HG02884 (cell line): Measurements from ENCODE around the gene ISOC2.

Experiments
- ATAC-seq: cut with Tn5 transposase; IDR thresholded peaks from one replicate; pipeline ENCODE4 v1.9.1; 2021; ENCODE audit warnings: mild to moderate bottlenecking, moderate library complexity; ENCODE audit not compliant: unreplicated experiment

The ISOC2 gene

GRCh38 chr19:55479451-55480230 is 18.2 kb upstream of the ISOC2 start:
- no peak for ATAC-seq

GRCh38 chr19:55479045-55479444 is 17.6 kb upstream of the ISOC2 start:
- ATAC-seq = no peak

DNA sequence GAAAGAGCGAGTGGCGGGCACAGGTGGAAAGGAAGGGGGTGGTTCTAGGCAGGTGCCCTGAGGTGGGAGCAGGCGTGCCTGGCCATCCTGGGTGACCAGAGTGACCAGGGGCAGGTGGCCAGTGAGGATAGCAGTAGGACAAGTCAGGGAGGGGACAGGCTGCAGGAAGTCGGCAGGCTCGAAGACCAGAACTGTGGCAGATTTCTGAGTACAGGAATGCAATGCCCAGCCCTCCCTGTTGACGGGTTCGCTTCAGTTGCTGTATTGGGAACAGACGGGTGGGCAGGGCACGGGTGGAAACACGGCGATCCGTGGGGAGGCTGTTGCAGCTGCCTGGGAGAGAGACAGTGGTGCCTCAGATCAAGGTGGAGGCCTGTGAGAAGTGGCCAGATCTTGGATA is 16.9 kb upstream of the ISOC2 start:
- ATAC-seq = no peak

DNA sequence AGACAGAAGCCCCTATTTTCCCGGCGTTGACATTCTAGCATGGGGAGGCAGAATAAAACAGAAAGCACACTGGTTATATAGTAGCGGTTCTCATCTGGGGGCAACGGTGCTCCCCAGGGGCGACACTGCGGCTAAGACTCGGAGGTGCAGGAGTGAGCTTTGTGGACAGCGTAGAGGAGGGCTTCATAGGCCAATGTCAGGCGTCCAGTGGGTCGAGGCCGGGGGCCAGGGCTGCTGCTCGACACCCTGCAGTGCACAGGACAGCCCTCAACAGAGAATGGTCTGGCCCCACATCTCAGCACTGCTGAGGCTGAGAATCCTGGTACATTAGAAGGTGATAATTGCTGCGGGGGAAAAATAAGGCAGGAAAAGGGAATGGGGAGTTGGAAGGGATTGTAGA is 16.5 kb upstream of the ISOC2 start:
- ATAC-seq = no peak

GRCh38 chr19:55476100-55476775 is 14.8 kb upstream of the ISOC2 start, which contains the start of gene ZNF628:
ZNF628 (plus strand) TSS chr19:55476617; CDS start chr19:55479911, 3,294 bp downstream.
- ATAC-seq = peak; percentile 82

DNA sequence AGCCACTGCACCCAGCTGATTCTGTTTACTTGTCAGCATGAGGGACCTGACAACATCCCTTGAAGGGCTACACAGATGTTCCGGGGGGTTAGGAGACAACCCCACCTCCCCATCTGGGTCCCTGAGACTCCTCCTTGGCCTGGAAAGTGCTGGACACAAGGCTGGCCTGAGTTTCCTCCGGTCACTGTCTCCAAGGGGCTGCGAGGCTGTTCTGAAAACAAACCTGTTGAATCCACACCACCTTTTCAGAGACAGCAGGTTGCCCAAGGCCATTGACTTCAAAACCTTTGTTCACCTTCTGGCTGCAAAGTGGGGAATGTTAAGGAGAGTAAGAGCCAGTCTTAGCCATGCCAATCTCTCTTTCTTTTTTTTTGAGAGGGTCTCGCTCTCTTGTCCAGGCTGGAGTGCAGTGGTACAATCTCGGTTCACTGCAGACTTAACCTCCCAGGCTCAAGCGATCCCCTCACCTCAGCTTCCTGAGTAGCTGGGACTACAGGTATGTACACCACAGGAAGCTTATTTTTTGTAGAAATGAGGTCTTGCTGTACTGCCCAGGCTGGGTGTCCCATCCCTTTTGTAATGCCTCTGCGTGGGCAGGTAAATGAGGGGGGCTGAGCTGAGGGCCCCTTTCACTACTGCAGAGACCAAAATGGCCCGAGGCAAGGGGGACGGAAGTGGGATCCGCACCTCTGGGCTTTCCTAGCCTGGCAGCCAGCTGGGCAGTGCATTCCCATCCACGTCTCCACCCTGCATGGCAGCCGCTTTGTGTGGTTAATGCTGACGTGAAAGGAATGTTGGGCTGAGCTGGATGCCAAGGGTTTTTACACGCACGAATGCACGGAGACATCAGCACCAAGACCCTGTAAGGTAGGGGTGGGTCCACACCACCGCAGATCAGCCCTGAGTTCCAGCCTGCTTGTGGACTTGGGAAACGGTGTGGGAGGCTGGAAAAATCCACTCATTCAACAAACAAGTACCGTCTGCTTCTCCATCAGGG is 13.1 kb upstream of the ISOC2 start:
- no peak for ATAC-seq

- no peak for ATAC-seq
Measured at GRCh38 chr19:55473225-55474012, 12.0 kb upstream of the ISOC2 start.

DNA sequence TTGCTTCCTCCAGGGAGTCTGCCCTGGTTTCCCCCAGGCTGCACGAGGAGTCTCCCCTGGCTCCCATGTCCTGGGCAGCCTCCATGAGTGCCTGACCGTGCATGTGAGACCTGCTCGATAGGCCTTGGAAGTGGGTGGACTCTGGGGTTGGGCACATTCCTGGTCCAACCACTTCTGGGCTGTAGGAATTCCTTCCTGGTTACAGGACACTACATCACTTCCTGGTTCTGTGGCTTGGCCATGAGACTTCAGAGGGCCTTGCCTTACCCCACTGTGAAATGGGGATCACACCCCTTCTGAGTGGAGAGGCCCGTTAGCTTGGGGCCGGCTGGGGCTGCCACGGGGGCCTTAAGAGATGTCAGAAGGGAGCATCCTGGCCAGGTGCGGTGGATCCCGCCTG is 11.0 kb upstream of the ISOC2 start:
- no peak for ATAC-seq

- ATAC-seq = no peak
Measured at GRCh38 chr19:55471266-55471665, 9.8 kb upstream of the ISOC2 start.

DNA sequence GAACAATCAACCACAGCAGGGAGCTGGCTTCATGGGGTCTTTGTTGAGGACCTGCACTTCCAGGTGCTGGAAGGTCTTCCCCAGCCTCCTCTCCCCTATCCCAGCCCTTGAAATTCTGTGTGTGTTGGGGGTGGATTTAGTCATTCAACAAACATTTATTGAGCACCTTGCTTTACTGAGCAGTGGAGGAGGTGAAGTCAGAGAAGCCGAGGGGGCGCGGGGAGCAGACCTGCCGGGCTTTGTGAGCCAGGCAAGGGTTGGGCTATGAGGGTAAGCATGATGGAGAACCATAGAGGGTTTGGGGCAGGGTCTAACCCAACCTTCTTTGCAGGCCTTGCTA is 6.6 kb upstream of the ISOC2 start:
- no peak for ATAC-seq

GRCh38 chr19:55467236-55468053 is 6.0 kb upstream of the ISOC2 start:
- ATAC-seq = no peak

DNA sequence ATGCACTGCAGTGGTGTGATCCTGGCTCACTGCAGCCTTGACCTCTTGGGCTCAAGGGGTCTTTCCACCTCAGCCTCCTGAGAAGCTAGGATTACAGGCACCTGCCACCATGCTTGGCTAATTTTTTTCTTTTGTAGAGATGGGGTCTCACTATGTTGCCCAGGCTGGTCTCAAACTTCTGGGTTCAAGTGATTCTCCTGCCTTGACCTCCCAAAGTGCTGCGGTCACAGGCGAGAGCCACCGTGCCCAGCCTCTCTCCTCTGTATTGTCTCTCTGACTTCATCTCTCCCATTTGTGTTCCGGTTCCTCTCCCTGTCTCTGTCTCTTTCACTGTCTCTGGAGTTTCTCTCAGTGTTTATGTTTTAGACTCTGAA is 4.8 kb upstream of the ISOC2 start:
- ATAC-seq = no peak

GRCh38 chr19:55465460-55466240 is 4.2 kb upstream of the ISOC2 start:
- no peak for ATAC-seq

- ATAC-seq = no peak
Measured at GRCh38 chr19:55464662-55465054, 3.2 kb upstream of the ISOC2 start, which contains the start of gene C19orf85. C19orf85 (minus strand) TSS chr19:55464751; CDS start chr19:55464554, 197 bp downstream.

DNA sequence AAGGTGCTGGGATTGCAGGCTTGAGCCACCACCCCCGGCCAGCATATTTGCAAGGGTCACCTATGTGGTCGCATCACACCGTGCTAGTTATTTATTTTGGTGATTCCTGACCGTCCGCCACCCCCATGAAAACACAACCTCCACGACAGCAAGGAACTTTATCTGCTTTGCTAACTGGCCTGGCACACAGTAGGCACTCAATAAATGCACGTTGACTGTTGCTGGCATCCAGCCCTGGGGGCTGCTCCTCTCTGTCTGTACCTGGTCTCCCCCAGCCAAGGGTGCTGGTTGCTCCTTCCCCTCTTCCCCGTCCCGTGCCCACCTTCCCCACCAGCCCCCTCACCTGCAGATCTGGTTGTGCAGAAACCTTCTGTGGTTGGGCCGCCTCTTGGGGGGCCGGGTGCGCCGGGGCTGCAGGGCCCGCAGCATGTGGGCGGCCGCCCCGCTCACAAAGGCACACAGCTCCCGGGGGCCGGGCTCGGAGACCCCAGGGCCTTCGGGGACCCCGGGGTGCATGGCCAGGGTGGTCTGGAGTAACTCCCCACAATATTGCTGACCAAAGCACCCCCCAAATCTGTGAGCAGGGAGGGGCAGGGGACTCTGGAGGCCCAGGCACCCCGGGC is 2.7 kb upstream of the ISOC2 start:
- ATAC-seq = no peak

- ATAC-seq = no peak
Measured at GRCh38 chr19:55463583-55464031, 2.2 kb upstream of the ISOC2 start.

DNA sequence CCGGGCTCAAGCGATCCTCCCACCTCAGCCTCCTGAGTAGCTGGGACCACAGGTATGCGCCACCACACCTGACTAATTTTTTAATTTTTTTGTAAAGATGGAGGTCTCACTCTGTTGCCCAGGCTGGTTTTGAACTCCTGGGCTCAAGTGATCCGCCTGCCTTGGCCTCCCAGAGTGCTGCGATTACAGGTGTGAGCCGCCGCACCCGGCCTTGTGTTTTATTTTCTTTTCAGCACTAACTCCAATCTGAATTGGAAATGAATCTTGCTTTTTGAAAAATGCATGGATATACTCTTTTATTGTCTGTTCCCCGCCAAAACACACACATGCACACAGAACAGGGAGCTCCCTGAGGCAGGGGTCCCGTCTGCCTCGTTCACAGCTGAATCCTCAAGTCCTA is 1.3 kb upstream of the ISOC2 start:
- ATAC-seq = no peak

- ATAC-seq = no peak
Measured at GRCh38 chr19:55461974-55462626, 658 bp upstream of the ISOC2 start.
